IMR-90 (cell line): Measurements from ENCODE around the gene IL1R2. TPM values are rescaled to one million over a fixed set of nuclear protein-coding genes. Genes with fewer than 3 reads are reported as not detected.

Experiments
- ATAC-seq: fragments of 200-7000 bp; cut with Tn5 transposase; 2 replicates; pipeline ENCODE4 v1.9.1; 2020; ENCODE audit warnings: low read depth, mild to moderate bottlenecking, moderate library complexity
- BruUV-seq: library from RNA; stranded (reverse); fragments of 400-500 nt; replicated peaks from 2 replicates; lab custom pipeline; 2021; lab: Mats Ljungman, UMichigan
- CTCF ChIA-PET: fragments of 300-600 bp; formaldehyde crosslinking; extraction: SDS; loops from one replicate; lab custom pipeline; 2021; ENCODE audit warnings: antibody characterized with exemption; lab: Yijun Ruan, JAX
- POLR2A ChIA-PET: fragments of 300-600 bp; sonication (Branson Sonifier 250); formaldehyde crosslinking; loops from one replicate; lab custom pipeline; 2022; ENCODE audit warnings: antibody characterized with exemption; ENCODE audit not compliant: unreplicated experiment; lab: Charles Lee
- DNase-seq: peaks from one replicate; pipeline ENCODE4 v3.0.0; 2013
- H2AFZ ChIP-seq: replicated peaks from 2 replicates; pipeline ENCODE3; 2013; ENCODE audit warnings: low read length, mild to moderate bottlenecking; ENCODE audit not compliant: poor library complexity
- H2AK5ac ChIP-seq: 2 replicates; pipeline ENCODE4 v1.6.1; 2013; ENCODE audit warnings: low read depth, low read length, inconsistent platforms
- H2AK9ac ChIP-seq: replicated peaks from 2 replicates; pipeline ENCODE3; 2013; ENCODE audit warnings: mild to moderate bottlenecking, low read depth, low read length, moderate library complexity; ENCODE audit not compliant: poor library complexity
- H2BK120ac ChIP-seq: 2 replicates; pipeline ENCODE4 v1.6.1; 2013; ENCODE audit warnings: low read depth, low read length, inconsistent platforms
- H2BK15ac ChIP-seq: 3 replicates; pipeline ENCODE4 v1.6.1; 2013; ENCODE audit warnings: low read depth, low read length, inconsistent platforms
- H2BK20ac ChIP-seq: 2 replicates; pipeline ENCODE4 v1.6.1; 2013; ENCODE audit warnings: low read depth, mild to moderate bottlenecking, inconsistent platforms, low read length, moderate library complexity
- H2BK5ac ChIP-seq: 2 replicates; pipeline ENCODE4 v1.6.1; 2013; ENCODE audit warnings: mild to moderate bottlenecking, low read depth, low read length, inconsistent platforms; ENCODE audit not compliant: poor library complexity, severe bottlenecking
- H3K14ac ChIP-seq: replicated peaks from 2 replicates; pipeline ENCODE4 v1.6.1; 2013; ENCODE audit warnings: low read depth, low read length, inconsistent platforms
- H3K18ac ChIP-seq: 2 replicates; pipeline ENCODE4 v1.6.1; 2013; ENCODE audit warnings: low read depth, low read length, control low read depth
- H3K23ac ChIP-seq: 2 replicates; pipeline ENCODE4 v1.6.1; 2013; ENCODE audit warnings: low read depth, low read length, inconsistent platforms
- H3K27ac ChIP-seq: 2 replicates; pipeline ENCODE4 v1.5.1; 2013; ENCODE audit warnings: mild to moderate bottlenecking, control low read depth, low read length; ENCODE audit not compliant: insufficient read depth
- H3K27me3 ChIP-seq: 2 replicates; pipeline ENCODE4 v1.6.1; 2013; ENCODE audit warnings: low read length; ENCODE audit not compliant: control insufficient read depth, insufficient read depth
- H3K36me3 ChIP-seq: 2 replicates; pipeline ENCODE4 v1.6.1; 2013; ENCODE audit warnings: low read length, mixed read lengths; ENCODE audit not compliant: control insufficient read depth, insufficient read depth
- H3K4ac ChIP-seq: 2 replicates; pipeline ENCODE4 v1.6.1; 2013; ENCODE audit warnings: low read depth, low read length, inconsistent platforms
- H3K4me1 ChIP-seq: 2 replicates; pipeline ENCODE4 v1.6.1; 2013; ENCODE audit warnings: low read length, mixed read lengths; ENCODE audit not compliant: control insufficient read depth, insufficient read depth
- H3K4me2 ChIP-seq: 2 replicates; pipeline ENCODE4 v1.6.1; 2013; ENCODE audit warnings: low read depth, mild to moderate bottlenecking, control low read depth, low read length, moderate library complexity
- H3K4me3 ChIP-seq: 2 replicates; pipeline ENCODE4 v1.5.1; 2013; ENCODE audit warnings: low read depth, mild to moderate bottlenecking, control low read depth, low read length, moderate library complexity; ENCODE audit not compliant: insufficient read depth
- H3K56ac ChIP-seq: 2 replicates; pipeline ENCODE4 v1.6.1; 2013; ENCODE audit warnings: low read length, inconsistent platforms; ENCODE audit not compliant: insufficient read depth; ENCODE audit errors: extremely low read depth
- H3K79me1 ChIP-seq, 2 experiments: 2 replicates each; pipeline ENCODE4 v1.6.1; 2013; ENCODE audit warnings: low read length in 2 of 2, inconsistent platforms in 1 of 2, low read depth in 1 of 2
- H3K9ac ChIP-seq: 2 replicates; pipeline ENCODE4 v1.6.1; 2013; ENCODE audit warnings: low read depth, low read length, control low read depth
- H3K9me1 ChIP-seq: 2 replicates; pipeline ENCODE4 v1.6.1; 2013; ENCODE audit warnings: low read length, inconsistent platforms; ENCODE audit not compliant: insufficient read depth
- H3K9me3 ChIP-seq: 2 replicates; pipeline ENCODE4 v1.6.1; 2013; ENCODE audit warnings: low read length; ENCODE audit not compliant: control insufficient read depth, insufficient read depth
- H4K20me1 ChIP-seq: 2 replicates; pipeline ENCODE4 v1.6.1; 2013; ENCODE audit warnings: low read length, inconsistent platforms; ENCODE audit not compliant: insufficient read depth
- H4K5ac ChIP-seq: 2 replicates; pipeline ENCODE4 v1.6.1; 2013; ENCODE audit warnings: mild to moderate bottlenecking, low read depth, low read length, control low read depth
- H4K8ac ChIP-seq, 2 experiments: 2 replicates each; pipeline ENCODE4 v1.6.1; 2013; ENCODE audit warnings: low read depth in 2 of 2, low read length in 2 of 2, control low read depth in 1 of 2, inconsistent platforms in 1 of 2
- H4K91ac ChIP-seq: 2 replicates; pipeline ENCODE4 v1.6.1; 2013; ENCODE audit warnings: low read depth, low read length, inconsistent platforms; ENCODE audit not compliant: insufficient read depth
- CEBPB ChIP-seq: IDR thresholded peaks from 2 replicates; pipeline ENCODE4 v1.6.1; 2012; ENCODE audit warnings: low read depth, low read length, improper control_type of control experiment
- CHD1 ChIP-seq: IDR thresholded peaks from 2 replicates; pipeline ENCODE4 v1.6.1; 2012; ENCODE audit warnings: low read depth, low read length, improper control_type of control experiment
- MAFK ChIP-seq: IDR thresholded peaks from 2 replicates; pipeline ENCODE4 v1.6.1; 2012; ENCODE audit warnings: low read depth, low read length, improper control_type of control experiment
- NFE2L2 ChIP-seq: fragments of 150-350 bp; IDR thresholded peaks from 2 replicates; pipeline ENCODE4 v1.6.1; 2016; ENCODE audit warnings: low read depth, mild to moderate bottlenecking, low read length
- RAD21 ChIP-seq: IDR thresholded peaks from 2 replicates; pipeline ENCODE4 v1.6.1; 2012; ENCODE audit warnings: low read length, improper control_type of control experiment
- RCOR1 ChIP-seq: IDR thresholded peaks from 2 replicates; pipeline ENCODE4 v1.6.1; 2012; ENCODE audit warnings: mild to moderate bottlenecking, low read length, improper control_type of control experiment; ENCODE audit not compliant: insufficient replicate concordance
- RFX5 ChIP-seq: IDR thresholded peaks from 2 replicates; pipeline ENCODE4 v1.8.0; 2012; ENCODE audit warnings: low read depth, mild to moderate bottlenecking, low read length, moderate library complexity
- WGBS, 2 experiments: methylation state at CpG; one replicate each; pipeline versions ENCODE4 v1.1.5 to v1.1.7; 2013; ENCODE audit warnings: missing lambda C conversion rate in 2 of 2; ENCODE audit not compliant: insufficient read length in 1 of 2; ENCODE audit errors: extremely low coverage in 2 of 2; 5-methylcytosine and 5-hydroxymethylcytosine counted together
- dilution Hi-C: fragments of 300-500 bp; cut with HindIII; formaldehyde crosslinking; loops from one replicate; pipeline ENCODE4 v1.14.3; 2018; ENCODE audit warnings: low sequenced_read_pairs; ENCODE audit not compliant: unreplicated experiment
- in situ Hi-C: fragments of 300-500 bp; cut with MboI; formaldehyde crosslinking; loops from 3 replicates; pipeline ENCODE4 v1.14.3; 2019; ENCODE audit warnings: low sequenced_read_pairs, inconsistent platforms, mixed read lengths
- intact Hi-C: fragments of 100-400 bp; cut with micrococcal nuclease; formaldehyde crosslinking; loops from 2 replicates; pipeline ENCODE4 v1.10.0; 2022
- polyA plus RNA-seq, 3 experiments: library from polyadenylated mRNA; depleted of rRNA; stranded (reverse); fragments of >200 nt; gene quantifications; 2 replicates each; pipeline ENCODE4 v1.2.3, GENCODE V29; 2012; ENCODE audit warnings: low replicate concordance in 1 of 3
- total RNA-seq: library from RNA; depleted of rRNA; stranded (reverse); fragments of >200 nt; gene quantifications from 2 replicates; pipeline ENCODE4 v1.2.3, GENCODE V29; 2012
- TF ChIP-seq, protein P1 (sequence below): fragments of 150-350 bp; IDR thresholded peaks from 2 replicates; pipeline ENCODE4 v1.6.1; 2016; ENCODE audit warnings: low read depth, mild to moderate bottlenecking, low read length, moderate library complexity, borderline replicate concordance
- TF ChIP-seq, protein P2 (sequence below): conservative IDR thresholded peaks from 2 replicates; pipeline ENCODE4 v1.5.1; 2012; ENCODE audit warnings: mild to moderate bottlenecking, low read depth, low read length, improper control_type of control experiment
- TF ChIP-seq, protein P3 (sequence below): fragments of 150-350 bp; IDR thresholded peaks from 2 replicates; pipeline ENCODE4 v1.6.1; 2017; ENCODE audit warnings: mild to moderate bottlenecking, antibody characterized with exemption, low read length, low read depth

IL1R2 gene
- total and polyA plus RNA-seq, 2 of the 4 experiments (the other 2 are of a cell fraction) = not detected

- Histone ChIP-seq H4K5ac (peak overlapping the region; percentile 32; the same call in 1 of the 2 replicates), H3K56ac (no peak overlapping the region), H2BK5ac (peak overlapping the region; percentile 31), H3K9me1 (peaks cover 19% of the 10 kb centered on the region), H4K91ac (peak overlapping the region; percentile 19; the same call in 1 of the 2 replicates), H3K4me1 (peaks cover 21% of the 10 kb centered on the region), H4K8ac (no peak overlapping the region), H2AFZ (no peak overlapping the region), H3K27me3 (no peaks in the 10 kb centered on the region), H2AK9ac (no peak overlapping the region), H3K4ac (0 out of 2 replicates have a peak overlapping the region, but pooled peaks have one; percentile 13), H3K18ac (peak overlapping the region; percentile 62; the same call in 1 of the 2 replicates), H3K9ac (no peak overlapping the region), H2BK20ac (peak overlapping the region; percentile 31; the same call in 1 of the 2 replicates), H3K4me3 (no peak overlapping the region), H3K9me3 (0 out of 2 replicates have a peak, but pooled peaks cover 2% of the 10 kb centered on the region), H2BK120ac (0 out of 2 replicates have a peak overlapping the region, but pooled peaks have one; percentile 34), H2BK15ac (peak overlapping the region; percentile 28; the same call in 1 of the 3 replicates), H3K27ac (no peak overlapping the region), H3K36me3 (no peaks in the 10 kb centered on the region), H3K4me2 (no peak overlapping the region), H4K20me1 (no peaks in the 10 kb centered on the region; the same call in 1 of the 2 replicates), H3K79me1 (no peaks in the 10 kb centered on the region; a peak in 1 of 4 replicates), H3K23ac (no peak overlapping the region), H3K14ac (no peak overlapping the region; the same call in 1 of the 2 replicates), H2AK5ac (peak overlapping the region; percentile 94)
- WGBS, 2 experiments = 95% methylated on average over 3 of the region's 4 CpGs; no CpG with 5 or more reads in 1 of the 2 experiments
- in situ Hi-C loops = no loop called here
- ATAC-seq = no peak
- POLR2A ChIA-PET = no interaction called here
- no peak for TF ChIP-seq CEBPB
- TF ChIP-seq, protein P1, sequence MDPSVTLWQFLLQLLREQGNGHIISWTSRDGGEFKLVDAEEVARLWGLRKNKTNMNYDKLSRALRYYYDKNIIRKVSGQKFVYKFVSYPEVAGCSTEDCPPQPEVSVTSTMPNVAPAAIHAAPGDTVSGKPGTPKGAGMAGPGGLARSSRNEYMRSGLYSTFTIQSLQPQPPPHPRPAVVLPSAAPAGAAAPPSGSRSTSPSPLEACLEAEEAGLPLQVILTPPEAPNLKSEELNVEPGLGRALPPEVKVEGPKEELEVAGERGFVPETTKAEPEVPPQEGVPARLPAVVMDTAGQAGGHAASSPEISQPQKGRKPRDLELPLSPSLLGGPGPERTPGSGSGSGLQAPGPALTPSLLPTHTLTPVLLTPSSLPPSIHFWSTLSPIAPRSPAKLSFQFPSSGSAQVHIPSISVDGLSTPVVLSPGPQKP = no peak
- TF ChIP-seq, protein P2, sequence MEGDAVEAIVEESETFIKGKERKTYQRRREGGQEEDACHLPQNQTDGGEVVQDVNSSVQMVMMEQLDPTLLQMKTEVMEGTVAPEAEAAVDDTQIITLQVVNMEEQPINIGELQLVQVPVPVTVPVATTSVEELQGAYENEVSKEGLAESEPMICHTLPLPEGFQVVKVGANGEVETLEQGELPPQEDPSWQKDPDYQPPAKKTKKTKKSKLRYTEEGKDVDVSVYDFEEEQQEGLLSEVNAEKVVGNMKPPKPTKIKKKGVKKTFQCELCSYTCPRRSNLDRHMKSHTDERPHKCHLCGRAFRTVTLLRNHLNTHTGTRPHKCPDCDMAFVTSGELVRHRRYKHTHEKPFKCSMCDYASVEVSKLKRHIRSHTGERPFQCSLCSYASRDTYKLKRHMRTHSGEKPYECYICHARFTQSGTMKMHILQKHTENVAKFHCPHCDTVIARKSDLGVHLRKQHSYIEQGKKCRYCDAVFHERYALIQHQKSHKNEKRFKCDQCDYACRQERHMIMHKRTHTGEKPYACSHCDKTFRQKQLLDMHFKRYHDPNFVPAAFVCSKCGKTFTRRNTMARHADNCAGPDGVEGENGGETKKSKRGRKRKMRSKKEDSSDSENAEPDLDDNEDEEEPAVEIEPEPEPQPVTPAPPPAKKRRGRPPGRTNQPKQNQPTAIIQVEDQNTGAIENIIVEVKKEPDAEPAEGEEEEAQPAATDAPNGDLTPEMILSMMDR = no peak
- no peak for TF ChIP-seq RCOR1
- no peak for TF ChIP-seq MAFK
- TF ChIP-seq RAD21 = no peak
- TF ChIP-seq, protein P3, sequence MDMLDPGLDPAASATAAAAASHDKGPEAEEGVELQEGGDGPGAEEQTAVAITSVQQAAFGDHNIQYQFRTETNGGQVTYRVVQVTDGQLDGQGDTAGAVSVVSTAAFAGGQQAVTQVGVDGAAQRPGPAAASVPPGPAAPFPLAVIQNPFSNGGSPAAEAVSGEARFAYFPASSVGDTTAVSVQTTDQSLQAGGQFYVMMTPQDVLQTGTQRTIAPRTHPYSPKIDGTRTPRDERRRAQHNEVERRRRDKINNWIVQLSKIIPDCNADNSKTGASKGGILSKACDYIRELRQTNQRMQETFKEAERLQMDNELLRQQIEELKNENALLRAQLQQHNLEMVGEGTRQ = no peak
- TF ChIP-seq CHD1 = no peak
- no peak for TF ChIP-seq RFX5
- TF ChIP-seq NFE2L2 = no peak
- BruUV-seq = no TSS peak
- intact Hi-C loops = no loop called here
- CTCF ChIA-PET = no interaction called here
- no peak for DNase-seq
- dilution Hi-C loops = no loop called here
Observed at GRCh38 chr2:102042196-102043081, 50.7 kb downstream of the IL1R2 start.
